PC-9 (cell line): Measurements from ENCODE around the gene TCEANC2.

Source experiments
- CTCF ChIP-seq: fragments of 200-600 bp; sonication (generic); conservative IDR thresholded peaks from 2 replicates; pipeline ENCODE4 v1.6.1; 2017; ENCODE audit warnings: mixed run types, antibody characterized with exemption, mild to moderate bottlenecking, moderate library complexity
- EZH2 ChIP-seq: fragments of 200-600 bp; sonication (generic); IDR thresholded peaks from 2 replicates; pipeline ENCODE4 v1.8.0; 2017; ENCODE audit warnings: antibody characterized with exemption, low read depth

GRCh38 chr1:54088385-54088784 lies 35.0 kb downstream of the TCEANC2 start:
- TF ChIP-seq CTCF (no peak), EZH2 (no peak)
